ENCODE measurements around the gene RAB8B.

The RAB8B gene

GRCh38 chr15:63263519-63263918 lies 74.1 kb downstream of the RAB8B start:
- no peak overlapping the region for H3K27ac ChIP-seq
- TF ChIP-seq, protein P1, sequence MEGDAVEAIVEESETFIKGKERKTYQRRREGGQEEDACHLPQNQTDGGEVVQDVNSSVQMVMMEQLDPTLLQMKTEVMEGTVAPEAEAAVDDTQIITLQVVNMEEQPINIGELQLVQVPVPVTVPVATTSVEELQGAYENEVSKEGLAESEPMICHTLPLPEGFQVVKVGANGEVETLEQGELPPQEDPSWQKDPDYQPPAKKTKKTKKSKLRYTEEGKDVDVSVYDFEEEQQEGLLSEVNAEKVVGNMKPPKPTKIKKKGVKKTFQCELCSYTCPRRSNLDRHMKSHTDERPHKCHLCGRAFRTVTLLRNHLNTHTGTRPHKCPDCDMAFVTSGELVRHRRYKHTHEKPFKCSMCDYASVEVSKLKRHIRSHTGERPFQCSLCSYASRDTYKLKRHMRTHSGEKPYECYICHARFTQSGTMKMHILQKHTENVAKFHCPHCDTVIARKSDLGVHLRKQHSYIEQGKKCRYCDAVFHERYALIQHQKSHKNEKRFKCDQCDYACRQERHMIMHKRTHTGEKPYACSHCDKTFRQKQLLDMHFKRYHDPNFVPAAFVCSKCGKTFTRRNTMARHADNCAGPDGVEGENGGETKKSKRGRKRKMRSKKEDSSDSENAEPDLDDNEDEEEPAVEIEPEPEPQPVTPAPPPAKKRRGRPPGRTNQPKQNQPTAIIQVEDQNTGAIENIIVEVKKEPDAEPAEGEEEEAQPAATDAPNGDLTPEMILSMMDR (IDR thresholded peaks at IDR 0.05), result no peak
- TF ChIP-seq ZFX (IDR thresholded peaks at IDR 0.05; ENCODE audit: borderline replicate concordance), result no peak

DNA sequence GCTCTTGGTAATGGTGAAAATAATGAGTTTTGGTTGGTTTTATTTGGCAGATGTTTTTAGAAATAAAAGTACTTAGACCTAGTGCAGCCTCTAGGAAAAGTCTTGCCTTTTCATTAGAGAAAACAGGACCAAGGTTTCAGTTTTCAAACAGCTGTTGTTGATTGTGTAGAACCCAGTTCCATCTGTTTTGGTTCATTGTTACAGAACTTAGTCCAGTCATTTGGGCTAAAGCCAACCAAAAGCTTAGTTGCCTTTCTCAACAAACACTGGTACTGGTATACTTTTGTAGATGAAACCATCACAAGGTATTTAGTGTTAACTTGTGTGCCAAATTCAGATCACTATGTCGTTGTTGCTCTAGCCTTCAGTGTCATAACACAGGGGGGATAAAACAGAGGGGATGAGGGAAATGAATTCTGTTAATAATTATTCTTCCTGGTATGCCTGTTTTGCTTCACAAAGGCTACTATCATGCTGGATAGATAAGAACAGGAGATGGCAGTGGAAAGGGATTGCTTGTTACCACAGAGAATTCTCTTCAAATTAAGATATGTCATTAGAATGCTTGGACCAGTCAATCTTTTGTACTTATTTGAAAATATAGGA lies 75.4 kb downstream of the RAB8B start:
- TF ChIP-seq ZFX (IDR thresholded peaks at IDR 0.05; ENCODE audit: borderline replicate concordance), result no peak
- TF ChIP-seq, protein P1 (IDR thresholded peaks at IDR 0.05), result no peak
- H3K27ac ChIP-seq, result no peak overlapping the region

GRCh38 chr15:63274427-63274826 lies 85.0 kb downstream of the RAB8B start:
- TF ChIP-seq, protein P1 (IDR thresholded peaks at IDR 0.05), result no peak
- TF ChIP-seq ZFX (IDR thresholded peaks at IDR 0.05; ENCODE audit: borderline replicate concordance), result no peak
- H3K27ac ChIP-seq, result no peak overlapping the region

GRCh38 chr15:63276342-63277037 lies 87.1 kb downstream of the RAB8B start:
- TF ChIP-seq, protein P1 (IDR thresholded peaks at IDR 0.05), result no peak
- TF ChIP-seq ZFX (IDR thresholded peaks at IDR 0.05; ENCODE audit: borderline replicate concordance), result no peak
- H3K27ac ChIP-seq, result no peak overlapping the region

DNA sequence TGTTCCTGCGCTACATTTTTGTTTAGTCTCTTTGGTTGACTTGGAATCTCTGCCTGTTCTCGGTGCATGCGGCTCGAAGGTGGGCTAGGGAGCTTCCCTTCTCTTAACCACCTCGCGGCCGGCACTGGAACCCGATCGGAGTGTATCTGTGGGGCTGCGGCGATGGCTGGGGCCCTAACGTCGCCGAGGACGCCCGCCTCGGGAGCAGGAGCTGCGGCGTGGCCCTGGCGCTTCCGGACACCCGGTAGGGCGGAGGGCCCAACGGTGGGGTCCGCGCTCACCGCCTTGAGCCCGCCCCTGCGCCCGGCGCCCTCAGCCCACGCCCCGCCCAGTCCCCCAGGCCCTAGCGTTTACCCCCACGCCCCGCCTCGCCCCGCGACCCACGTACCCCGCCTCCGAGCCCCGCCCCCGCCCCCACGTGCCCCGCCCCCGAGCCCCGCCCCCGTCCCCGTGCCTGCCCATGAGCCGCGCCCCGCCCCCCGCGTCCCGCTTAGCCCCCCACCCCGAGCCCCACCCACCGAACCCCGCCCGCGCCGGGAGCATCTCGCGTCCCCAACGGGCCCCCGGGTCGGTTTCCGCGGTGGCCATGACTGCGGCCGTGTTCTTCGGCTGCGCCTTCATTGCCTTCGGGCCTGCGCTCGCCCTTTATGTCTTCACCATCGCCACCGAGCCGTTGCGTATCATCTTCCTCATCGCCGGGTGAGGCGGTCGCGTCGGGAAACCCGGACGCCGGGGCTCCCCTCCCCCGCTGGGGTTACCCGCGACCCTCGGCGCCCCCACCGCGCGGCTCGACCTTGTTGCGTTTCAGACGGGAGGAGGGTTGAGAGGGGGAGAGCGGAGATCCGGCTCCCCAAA lies 87.9 kb downstream of the RAB8B start, which contains the start of gene APH1B:
TSS of gene APH1B (plus strand) at position 568 of the 855 bp plus-strand sequence. CDS start at position 587, 19 bp downstream.
- H3K27ac ChIP-seq, result peak within 1 kb of the TSS; percentile 16; the same call in 1 of the 2 replicates
- no peak for TF ChIP-seq ZFX (IDR thresholded peaks at IDR 0.05; ENCODE audit: borderline replicate concordance)
- TF ChIP-seq, protein P1 (IDR thresholded peaks at IDR 0.05), result no peak

DNA sequence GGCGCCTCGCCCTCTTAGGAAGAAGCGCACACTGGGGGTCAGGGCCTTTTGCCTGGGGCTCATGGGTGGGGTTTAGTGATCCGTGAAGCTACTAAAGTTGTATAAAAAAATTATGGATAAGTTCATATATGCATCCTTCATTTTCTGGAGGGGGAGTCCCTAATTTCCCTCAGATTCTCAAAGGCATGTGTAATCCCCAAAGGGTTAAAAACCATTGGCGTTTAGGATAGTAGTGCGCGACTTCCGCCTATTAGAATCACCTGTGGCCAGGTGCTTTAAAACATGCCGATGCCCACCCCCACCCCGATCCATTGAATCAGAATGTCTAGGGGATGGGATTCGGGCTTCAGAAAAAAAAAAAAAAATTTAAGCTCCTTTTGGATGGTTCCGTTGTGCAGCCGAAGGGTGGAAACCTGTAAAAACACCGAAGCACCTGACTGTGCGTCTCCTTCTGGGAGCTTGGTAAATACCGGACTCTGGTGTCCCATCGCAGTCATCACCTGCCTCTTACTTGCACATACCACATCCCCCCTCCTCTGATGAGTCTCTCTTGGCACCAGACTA lies 88.6 kb downstream of the RAB8B start:
- TF ChIP-seq, protein P1 (IDR thresholded peaks at IDR 0.05), result no peak
- no peak overlapping the region for H3K27ac ChIP-seq

Measured in 22Rv1 (cell line).